ENCODE measurements around the gene BDH2.

- TF ChIP-seq JUND (IDR thresholded peaks at IDR 0.05; ENCODE audit: low read length) (no peak), CTCF (IDR thresholded peaks at IDR 0.05; ENCODE audit: control extremely low read depth in 1 of 3, insufficient read depth in 1 of 3, low read depth in 1 of 3, low read length in 3 of 3) (no peak), RAD21 (IDR thresholded peaks at IDR 0.05 in 1 of 2, conservative IDR thresholded peaks at IDR 0.05 in 1 of 2; ENCODE audit: low read depth in 2 of 2, low read length in 2 of 2) (no peak)
Observed at GRCh38 chr4:103104886-103105285, 5.3 kb upstream of the BDH2 start.
